ENCODE results near the gene PARD6G. TPM values are rescaled to one million over a fixed set of nuclear protein-coding genes. Genes with fewer than 3 reads are reported as not detected.
A peak's percentile ranks its signal among the peaks of the same experiment; 100 is the strongest.
"Not testable (repeated sequence)": the region's sequence is repeated elsewhere in the genome, so short reads cannot be mapped to it uniquely, and the experiment has no call there.

PARD6G gene
- total RNA-seq = under 1 TPM in 1 of 2 experiments, not detected in 1; 0.10 TPM

- Mint-ChIP-seq H3K9me3 (no peaks in the 10 kb centered on the region), H3K27me3 (ENCODE audit: low read depth) (peaks cover 31% of the 10 kb centered on the region), H3K27ac (no peak within 1 kb of the TSS), H3K36me3 (ENCODE audit: low read depth) (no peaks in the 10 kb centered on the region), H3K4me3 (peak within 1 kb of the TSS; percentile 36), H3K4me1 (ENCODE audit: low read depth) (peaks cover 4% of the 10 kb centered on the region)
- intact Hi-C loops (cut with micrococcal nuclease) = no loop called here
- CTCF ChIA-PET = no interaction called here
- peak; percentile 53 for DNase-seq
Observed at GRCh38 chr18:80247393-80247841, at the start of gene PARD6G. PARD6G (minus strand) TSS chr18:80247514; CDS start chr18:80247348, 166 bp downstream.

GRCh38 chr18:80262241-80263033, 15.1 kb upstream of the PARD6G start:
- intact Hi-C loops (cut with micrococcal nuclease); H3K4me1 Mint-ChIP-seq (ENCODE audit: low read depth); CTCF ChIA-PET; H3K36me3 Mint-ChIP-seq (ENCODE audit: low read depth); H3K9me3 Mint-ChIP-seq; H3K27me3 Mint-ChIP-seq (ENCODE audit: low read depth); H3K4me3 Mint-ChIP-seq; H3K27ac Mint-ChIP-seq: not testable (repeated sequence)
- peak; percentile 50 for DNase-seq

GRCh38 chr18:80259610-80260009, 12.3 kb upstream of the PARD6G start:
- Mint-ChIP-seq H3K27ac (no peak overlapping the region), H3K9me3 (no peaks in the 10 kb centered on the region), H3K36me3 (ENCODE audit: low read depth) (no peaks in the 10 kb centered on the region), H3K27me3 (ENCODE audit: low read depth) (peaks cover 11% of the 10 kb centered on the region), H3K4me3 (no peak overlapping the region), H3K4me1 (ENCODE audit: low read depth) (no peaks in the 10 kb centered on the region)
- intact Hi-C loops (cut with micrococcal nuclease) = no loop called here
- DNase-seq = no peak
- CTCF ChIA-PET = interaction anchor here (3.2 kb wide), 1 partner anchor 101 kb away, joined by 15 read pairs; no protein-coding TSS in a partner anchor

GRCh38 chr18:80258640-80259039, 11.3 kb upstream of the PARD6G start:
- Mint-ChIP-seq H3K4me3 (no peak overlapping the region), H3K9me3 (no peaks in the 10 kb centered on the region), H3K4me1 (ENCODE audit: low read depth) (no peaks in the 10 kb centered on the region), H3K27ac (no peak overlapping the region), H3K36me3 (ENCODE audit: low read depth) (no peaks in the 10 kb centered on the region), H3K27me3 (ENCODE audit: low read depth) (peaks cover 11% of the 10 kb centered on the region)
- intact Hi-C loops (cut with micrococcal nuclease) = loop anchor here (1.0 kb wide), 1 partner anchor 101 kb away; no protein-coding TSS in a partner anchor
- DNase-seq = no peak
- CTCF ChIA-PET = interaction anchor here (0.7 to 3.2 kb wide), 3 partner anchors 88 to 122 kb away, joined by 3 to 15 read pairs (median 4); no protein-coding TSS in a partner anchor

- H3K9me3 Mint-ChIP-seq; H3K4me1 Mint-ChIP-seq (ENCODE audit: low read depth); H3K36me3 Mint-ChIP-seq (ENCODE audit: low read depth); H3K4me3 Mint-ChIP-seq; H3K27ac Mint-ChIP-seq: not testable (repeated sequence)
- H3K27me3 Mint-ChIP-seq (ENCODE audit: low read depth) = peaks cover 11% of the 10 kb centered on the region
- intact Hi-C loops (cut with micrococcal nuclease) = loop anchor here (1.0 kb wide), 2 partner anchors 87 to 101 kb away; no protein-coding TSS in a partner anchor
- peak; percentile 79 for DNase-seq
- CTCF ChIA-PET = interaction anchor here (0.7 to 3.8 kb wide), 4 partner anchors 19 to 121 kb away, joined by 3 to 43 read pairs (median 4); no protein-coding TSS in a partner anchor
Observed at GRCh38 chr18:80257579-80258543, 10.5 kb upstream of the PARD6G start.

- DNase-seq = no peak
- Mint-ChIP-seq H3K9me3 (no peaks in the 10 kb centered on the region), H3K4me1 (ENCODE audit: low read depth) (no peaks in the 10 kb centered on the region), H3K27ac (no peak overlapping the region), H3K36me3 (ENCODE audit: low read depth) (no peaks in the 10 kb centered on the region), H3K4me3 (no peak overlapping the region), H3K27me3 (ENCODE audit: low read depth) (peaks cover 9% of the 10 kb centered on the region)
- CTCF ChIA-PET = interaction anchor here (1.2 to 3.8 kb wide), 4 partner anchors 42 to 98 kb away, joined by 3 to 43 read pairs (median 6); no protein-coding TSS in a partner anchor
- intact Hi-C loops (cut with micrococcal nuclease) = no loop called here
Observed at GRCh38 chr18:80254971-80255500, 7.7 kb upstream of the PARD6G start.

GRCh38 chr18:80253871-80254492, 6.7 kb upstream of the PARD6G start:
- no peaks in the 10 kb centered on the region for H3K9me3 Mint-ChIP-seq
- H3K27me3 Mint-ChIP-seq (ENCODE audit: low read depth) = peaks cover 9% of the 10 kb centered on the region
- intact Hi-C loops (cut with micrococcal nuclease) = no loop called here
- no peak overlapping the region for H3K27ac Mint-ChIP-seq
- DNase-seq = no peak
- H3K4me3 Mint-ChIP-seq = no peak overlapping the region
- CTCF ChIA-PET = interaction anchor here (1.7 to 3.8 kb wide), 3 partner anchors 83 to 97 kb away, joined by 4 to 43 read pairs (median 7); no protein-coding TSS in a partner anchor
- H3K36me3 Mint-ChIP-seq (ENCODE audit: low read depth) = no peaks in the 10 kb centered on the region
- H3K4me1 Mint-ChIP-seq (ENCODE audit: low read depth) = no peaks in the 10 kb centered on the region

GRCh38 chr18:80253236-80253635, 5.9 kb upstream of the PARD6G start:
- no peak overlapping the region for H3K27ac Mint-ChIP-seq
- no peak for DNase-seq
- no peak overlapping the region for H3K4me3 Mint-ChIP-seq
- H3K4me1 Mint-ChIP-seq (ENCODE audit: low read depth) = no peaks in the 10 kb centered on the region
- H3K9me3 Mint-ChIP-seq = no peaks in the 10 kb centered on the region
- peaks cover 12% of the 10 kb centered on the region for H3K27me3 Mint-ChIP-seq (ENCODE audit: low read depth)
- CTCF ChIA-PET = no interaction called here
- no peaks in the 10 kb centered on the region for H3K36me3 Mint-ChIP-seq (ENCODE audit: low read depth)
- intact Hi-C loops (cut with micrococcal nuclease) = no loop called here

- H3K9me3 Mint-ChIP-seq = no peaks in the 10 kb centered on the region
- H3K27ac Mint-ChIP-seq = no peak overlapping the region
- H3K27me3 Mint-ChIP-seq (ENCODE audit: low read depth) = peaks cover 11% of the 10 kb centered on the region
- CTCF ChIA-PET = no interaction called here
- DNase-seq = no peak
- intact Hi-C loops (cut with micrococcal nuclease) = no loop called here
- no peaks in the 10 kb centered on the region for H3K4me1 Mint-ChIP-seq (ENCODE audit: low read depth)
- H3K36me3 Mint-ChIP-seq (ENCODE audit: low read depth) = no peaks in the 10 kb centered on the region
- H3K4me3 Mint-ChIP-seq = no peak overlapping the region
Observed at GRCh38 chr18:80252136-80252535, 4.8 kb upstream of the PARD6G start.

- CTCF ChIA-PET = no interaction called here
- no peaks in the 10 kb centered on the region for H3K4me1 Mint-ChIP-seq (ENCODE audit: low read depth)
- H3K36me3 Mint-ChIP-seq (ENCODE audit: low read depth) = no peaks in the 10 kb centered on the region
- no peak overlapping the region for H3K4me3 Mint-ChIP-seq
- H3K27me3 Mint-ChIP-seq (ENCODE audit: low read depth) = peaks cover 9% of the 10 kb centered on the region
- H3K27ac Mint-ChIP-seq = no peak overlapping the region
- intact Hi-C loops (cut with micrococcal nuclease) = no loop called here
- no peak for DNase-seq
- H3K9me3 Mint-ChIP-seq = no peaks in the 10 kb centered on the region
Observed at GRCh38 chr18:80251700-80252099, 4.4 kb upstream of the PARD6G start.

- intact Hi-C loops (cut with micrococcal nuclease) = no loop called here
- no peak overlapping the region for H3K4me3 Mint-ChIP-seq
- DNase-seq = no peak
- H3K9me3 Mint-ChIP-seq = no peaks in the 10 kb centered on the region
- no peak overlapping the region for H3K27ac Mint-ChIP-seq
- CTCF ChIA-PET = no interaction called here
- peaks cover 4% of the 10 kb centered on the region for H3K4me1 Mint-ChIP-seq (ENCODE audit: low read depth)
- H3K27me3 Mint-ChIP-seq (ENCODE audit: low read depth) = peaks cover 14% of the 10 kb centered on the region
- H3K36me3 Mint-ChIP-seq (ENCODE audit: low read depth) = no peaks in the 10 kb centered on the region
Observed at GRCh38 chr18:80250740-80251364, 3.5 kb upstream of the PARD6G start.
